Hypothalamus (tissue), 51 donors: ENCODE measurements around the gene PLA2G1B.

Experiments
- DNase-seq, 51 donors: peaks; one replicate each; lab custom pipeline; 2025; lab: John Stamatoyannopoulos, UW

Gene PLA2G1B

DNA sequence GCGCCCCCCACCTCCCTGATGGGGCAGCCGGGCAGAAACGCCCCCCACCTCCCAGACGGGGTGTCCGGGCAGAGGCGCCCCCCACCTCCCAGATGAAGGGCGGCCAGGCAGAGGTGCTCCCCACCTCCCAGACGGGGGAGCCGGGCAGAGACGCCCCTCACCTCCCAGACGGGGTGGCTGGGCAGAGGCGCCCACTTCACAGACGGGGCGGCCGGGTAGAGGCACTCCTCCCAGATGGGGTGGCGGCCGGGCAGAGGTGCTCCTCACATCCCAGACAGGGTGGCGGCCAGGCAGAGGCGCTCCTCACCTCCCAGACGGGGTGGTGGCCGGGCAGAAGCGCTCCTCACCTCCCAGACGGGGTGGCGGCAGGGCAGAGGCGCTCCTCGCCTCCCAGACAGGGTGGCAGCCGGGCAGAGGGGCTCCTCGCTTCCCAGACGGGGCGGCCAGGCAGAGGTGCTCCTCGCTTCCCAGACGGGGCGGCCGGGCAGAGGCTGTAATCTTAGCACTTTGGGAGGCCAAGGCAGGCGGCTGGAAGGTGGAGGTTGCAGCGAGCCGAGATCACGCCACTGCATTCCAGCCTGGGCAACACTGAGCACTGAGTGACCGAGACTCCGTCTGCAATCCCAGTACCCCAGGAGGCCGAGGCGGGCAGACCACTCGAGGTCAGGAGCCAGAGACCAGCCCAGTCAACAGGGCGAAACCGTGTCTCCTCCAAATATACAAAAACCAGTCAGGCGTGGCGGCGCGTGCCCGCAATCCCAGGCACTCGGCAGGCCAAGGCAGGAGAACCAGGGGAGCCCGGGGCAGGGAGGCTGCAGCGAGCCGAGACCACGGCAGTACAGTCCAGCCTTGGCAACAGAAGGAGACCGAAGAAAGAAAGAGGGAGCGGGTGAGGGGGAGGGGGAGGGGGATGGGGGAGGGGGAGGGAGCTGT is 49.2 kb downstream of the PLA2G1B start:
- no peak for DNase-seq

DNA sequence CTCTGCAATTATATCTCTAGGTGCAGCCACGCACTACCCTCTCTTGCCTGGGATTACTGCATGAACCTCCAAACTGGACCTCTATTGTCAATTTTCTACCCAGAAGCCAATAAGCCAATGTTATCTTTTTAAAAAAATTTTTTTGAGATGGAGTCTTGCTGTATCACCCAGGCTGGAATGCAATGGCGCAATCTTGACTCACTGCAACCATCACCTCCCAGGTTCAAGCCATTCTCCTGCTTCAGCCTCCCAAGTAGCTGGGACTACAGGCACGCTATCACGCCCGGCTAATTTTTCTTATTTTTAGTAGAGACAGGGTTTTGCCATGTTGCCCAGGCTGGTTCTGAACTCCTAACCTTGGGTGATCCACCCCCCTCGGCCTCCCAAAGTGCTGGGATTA is 50.8 kb downstream of the PLA2G1B start:
- no peak for DNase-seq
